Endodermal cell (in vitro differentiated cells): ENCODE measurements around the gene LGR5. TPM values are rescaled to one million over a fixed set of nuclear protein-coding genes. Genes with fewer than 3 reads are reported as not detected.

Source experiments
- DNase-seq: peaks from one replicate; pipeline ENCODE4 v3.0.0-alpha.2; 2017
- H3K27ac ChIP-seq: 2 replicates; pipeline ENCODE4 v1.5.1; 2013; ENCODE audit warnings: mild to moderate bottlenecking, low read depth, low read length, moderate library complexity
- H3K27me3 ChIP-seq: 2 replicates; pipeline ENCODE4 v1.6.1; 2013; ENCODE audit warnings: mild to moderate bottlenecking, low read length, moderate library complexity; ENCODE audit not compliant: insufficient read depth, control insufficient read depth, poor library complexity, severe bottlenecking
- H3K36me3 ChIP-seq: 2 replicates; pipeline ENCODE4 v1.7.0; 2013; ENCODE audit warnings: mild to moderate bottlenecking, low read length, moderate library complexity; ENCODE audit not compliant: control insufficient read depth, insufficient read depth
- H3K4me1 ChIP-seq: one replicate; pipeline ENCODE4 v1.7.0; 2013; ENCODE audit warnings: low read length; ENCODE audit not compliant: control insufficient read depth, insufficient read depth
- H3K4me3 ChIP-seq: 2 replicates; pipeline ENCODE4 v1.5.1; 2013; ENCODE audit warnings: mild to moderate bottlenecking, low read length, moderate library complexity
- H3K9ac ChIP-seq: 2 replicates; pipeline ENCODE4 v1.6.1; 2013; ENCODE audit warnings: mild to moderate bottlenecking, low read length, moderate library complexity; ENCODE audit not compliant: poor library complexity, severe bottlenecking; ENCODE audit errors: extremely low read depth
- H3K9me3 ChIP-seq: 2 replicates; pipeline ENCODE4 v1.6.1; 2013; ENCODE audit warnings: mild to moderate bottlenecking, low read length, moderate library complexity; ENCODE audit not compliant: control insufficient read depth
- H3K27ac Mint-ChIP-seq: 2 replicates; pipeline ENCODE4 v1.8.0; 2020; ENCODE audit warnings: mixed read lengths
- H3K27me3 Mint-ChIP-seq: 2 replicates; pipeline ENCODE4 v1.8.0; 2021; ENCODE audit warnings: mild to moderate bottlenecking, mixed read lengths; ENCODE audit not compliant: insufficient read depth
- H3K36me3 Mint-ChIP-seq: 2 replicates; pipeline ENCODE4 v1.8.0; 2020; ENCODE audit warnings: low read depth, mixed read lengths
- H3K4me1 Mint-ChIP-seq: 2 replicates; pipeline ENCODE4 v1.8.0; 2020; ENCODE audit warnings: mixed read lengths
- H3K4me3 Mint-ChIP-seq: 2 replicates; pipeline ENCODE4 v1.8.0; 2020; ENCODE audit warnings: mild to moderate bottlenecking, moderate library complexity, mixed read lengths
- H3K9me3 Mint-ChIP-seq: 2 replicates; pipeline ENCODE4 v1.8.0; 2020; ENCODE audit warnings: mild to moderate bottlenecking, mixed read lengths
- WGBS, 2 experiments: methylation state at CpG; one replicate each; pipeline versions ENCODE4 v1.1.5 to v1.1.7; 2013; ENCODE audit warnings: missing lambda C conversion rate in 2 of 2, mixed read lengths in 1 of 2; ENCODE audit not compliant: insufficient coverage in 1 of 2, insufficient read length in 1 of 2; 5-methylcytosine and 5-hydroxymethylcytosine counted together
- total RNA-seq, 2 donors: library from RNA; stranded (reverse); fragmentation: NEBNext Ultra II Directional in 1 of 2; extraction: Animal tissue kit (Norgen Biotek cat#: 25700) in 1 of 2; gene quantifications; 2 replicates in 1 of 2; 3 replicates in 1 of 2; pipeline ENCODE4 v1.2.1, GENCODE V29; 2021
- TF ChIP-seq, protein P1 (sequence below): fragments of 200-600 bp; sonication (generic); conservative IDR thresholded peaks from 2 replicates; pipeline ENCODE4 v1.5.0; 2021; ENCODE audit warnings: antibody characterized with exemption, mild to moderate bottlenecking

The LGR5 gene
- total RNA-seq, 2 donors from 2014 or later = 27.2 to 49.9 TPM

- Mint-ChIP-seq H3K27ac (no peak overlapping the region), H3K36me3 (peaks cover 48% of the 10 kb centered on the region), H3K9me3 (no peaks in the 10 kb centered on the region), H3K4me1 (peaks cover 27% of the 10 kb centered on the region), H3K4me3 (no peak overlapping the region), H3K27me3 (no peaks in the 10 kb centered on the region)
- Histone ChIP-seq H3K36me3 (peaks cover 80% of the 10 kb centered on the region), H3K27me3 (no peaks in the 10 kb centered on the region), H3K4me3 (no peak overlapping the region), H3K4me1 (peaks cover 8% of the 10 kb centered on the region), H3K9me3 (no peaks in the 10 kb centered on the region), H3K27ac (no peak overlapping the region), H3K9ac (no peak overlapping the region)
- 95 to 100% methylated on average over 2 to 5 of the region's 5 CpGs for WGBS, 2 experiments
- TF ChIP-seq, protein P1, sequence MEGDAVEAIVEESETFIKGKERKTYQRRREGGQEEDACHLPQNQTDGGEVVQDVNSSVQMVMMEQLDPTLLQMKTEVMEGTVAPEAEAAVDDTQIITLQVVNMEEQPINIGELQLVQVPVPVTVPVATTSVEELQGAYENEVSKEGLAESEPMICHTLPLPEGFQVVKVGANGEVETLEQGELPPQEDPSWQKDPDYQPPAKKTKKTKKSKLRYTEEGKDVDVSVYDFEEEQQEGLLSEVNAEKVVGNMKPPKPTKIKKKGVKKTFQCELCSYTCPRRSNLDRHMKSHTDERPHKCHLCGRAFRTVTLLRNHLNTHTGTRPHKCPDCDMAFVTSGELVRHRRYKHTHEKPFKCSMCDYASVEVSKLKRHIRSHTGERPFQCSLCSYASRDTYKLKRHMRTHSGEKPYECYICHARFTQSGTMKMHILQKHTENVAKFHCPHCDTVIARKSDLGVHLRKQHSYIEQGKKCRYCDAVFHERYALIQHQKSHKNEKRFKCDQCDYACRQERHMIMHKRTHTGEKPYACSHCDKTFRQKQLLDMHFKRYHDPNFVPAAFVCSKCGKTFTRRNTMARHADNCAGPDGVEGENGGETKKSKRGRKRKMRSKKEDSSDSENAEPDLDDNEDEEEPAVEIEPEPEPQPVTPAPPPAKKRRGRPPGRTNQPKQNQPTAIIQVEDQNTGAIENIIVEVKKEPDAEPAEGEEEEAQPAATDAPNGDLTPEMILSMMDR = no peak
- no peak for DNase-seq
Measured at GRCh38 chr12:71578694-71579258, 139.2 kb downstream of the LGR5 start.

- Histone ChIP-seq H3K9me3 (peaks cover 18% of the 10 kb centered on the region), H3K27ac (no peak overlapping the region), H3K27me3 (no peaks in the 10 kb centered on the region), H3K36me3 (peaks cover 87% of the 10 kb centered on the region), H3K4me1 (peaks cover 8% of the 10 kb centered on the region), H3K4me3 (peak overlapping the region; percentile 22), H3K9ac (peak overlapping the region; percentile 66)
- TF ChIP-seq, protein P1 = no peak
- peaks cover 56% of the 10 kb centered on the region for H3K36me3 Mint-ChIP-seq
- DNase-seq = peak; percentile 62
- H3K4me1 Mint-ChIP-seq = peaks cover 27% of the 10 kb centered on the region
- no peaks in the 10 kb centered on the region for H3K27me3 Mint-ChIP-seq
- peak overlapping the region; percentile 83 for H3K27ac Mint-ChIP-seq
- H3K4me3 Mint-ChIP-seq = no peak overlapping the region
- H3K9me3 Mint-ChIP-seq = no peaks in the 10 kb centered on the region
- 54 to 100% methylated on average over 1 to 2 of the region's 3 CpGs for WGBS, 2 experiments
Measured at GRCh38 chr12:71581206-71581605, 141.6 kb downstream of the LGR5 start.

- Histone ChIP-seq H3K27me3 (no peaks in the 10 kb centered on the region), H3K9me3 (peaks cover 18% of the 10 kb centered on the region), H3K4me1 (peaks cover 8% of the 10 kb centered on the region), H3K27ac (no peak overlapping the region), H3K4me3 (no peak overlapping the region), H3K9ac (no peak overlapping the region), H3K36me3 (peaks cover 84% of the 10 kb centered on the region)
- Mint-ChIP-seq H3K4me3 (no peak overlapping the region), H3K4me1 (peaks cover 25% of the 10 kb centered on the region), H3K9me3 (no peaks in the 10 kb centered on the region), H3K27me3 (no peaks in the 10 kb centered on the region), H3K27ac (no peak overlapping the region), H3K36me3 (peaks cover 53% of the 10 kb centered on the region)
- TF ChIP-seq, protein P1 = no peak
- 100% methylated on average over 2 of the region's 2 CpGs; no CpG with 5 or more reads in 1 of the 2 experiments for WGBS, 2 experiments
- no peak for DNase-seq
Measured at GRCh38 chr12:71582925-71583324, 143.3 kb downstream of the LGR5 start.
